ENCODE data around the gene AIFM2. TPM values are rescaled to one million over a fixed set of nuclear protein-coding genes. Genes with fewer than 3 reads are reported as not detected.
"Not testable (repeated sequence)": the region's sequence is repeated elsewhere in the genome, so short reads cannot be mapped to it uniquely, and the experiment has no call there.

Gene AIFM2
- total and polyA plus RNA-seq, 2 donors = 1.7 to 17.1 TPM

- WGBS = 73% methylated on average over 22 of the region's 22 CpGs
- H3K4me1 ChIP-seq (ENCODE audit: insufficient read depth) = no peaks in the 10 kb centered on the region
- no peak for DNase-seq (ENCODE audit: extremely low spot score)
- no peak overlapping the region for H3K4me3 ChIP-seq (ENCODE audit: low read depth, low read length)
- no peak overlapping the region for H3K27ac ChIP-seq (ENCODE audit: low read depth)
- H3K36me3 ChIP-seq (ENCODE audit: insufficient read depth) = peaks cover 2% of the 10 kb centered on the region
Measured at GRCh38 chr10:70106958-70107791, 25.4 kb downstream of the AIFM2 start.

DNA sequence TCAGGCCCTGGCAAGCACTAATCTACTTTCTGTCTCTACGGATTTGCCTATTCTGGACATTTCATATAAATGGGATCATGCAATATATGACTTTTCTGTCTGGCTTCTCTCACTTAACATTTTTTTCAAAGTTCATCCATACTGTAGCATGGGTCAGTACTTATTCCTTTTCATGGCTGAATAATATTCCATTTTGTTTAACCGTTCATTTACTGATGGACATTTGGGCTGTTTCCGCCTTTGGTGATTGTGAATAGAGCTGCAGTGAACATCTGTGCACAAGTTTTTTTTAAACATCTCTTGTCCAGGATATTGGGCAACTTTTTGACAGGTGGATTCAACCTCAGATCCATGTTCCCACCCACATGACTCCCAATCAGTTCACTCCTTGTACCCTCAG, 31.0 kb downstream of the AIFM2 start:
- Histone ChIP-seq H3K4me1 (ENCODE audit: insufficient read depth) (no peaks in the 10 kb centered on the region), H3K27ac (ENCODE audit: low read depth) (no peak overlapping the region), H3K36me3 (ENCODE audit: insufficient read depth) (peaks cover 2% of the 10 kb centered on the region), H3K4me3 (ENCODE audit: low read depth, low read length) (no peak overlapping the region)
- WGBS = 85% methylated on average over 3 of the region's 3 CpGs
- no peak for DNase-seq (ENCODE audit: extremely low spot score)

GRCh38 chr10:70101068-70101562, 31.5 kb downstream of the AIFM2 start:
- not testable (repeated sequence) for H3K27ac ChIP-seq (ENCODE audit: low read depth); H3K4me3 ChIP-seq (ENCODE audit: low read depth, low read length); H3K36me3 ChIP-seq (ENCODE audit: insufficient read depth); H3K4me1 ChIP-seq (ENCODE audit: insufficient read depth); DNase-seq (ENCODE audit: extremely low spot score)
- 79% methylated on average over 11 of the region's 11 CpGs for WGBS

- H3K4me3 ChIP-seq (ENCODE audit: low read depth, low read length) = no peak overlapping the region
- WGBS = 94% methylated on average over 3 of the region's 3 CpGs
- no peak for DNase-seq (ENCODE audit: extremely low spot score)
- peaks cover 2% of the 10 kb centered on the region for H3K36me3 ChIP-seq (ENCODE audit: insufficient read depth)
- no peak overlapping the region for H3K27ac ChIP-seq (ENCODE audit: low read depth)
- H3K4me1 ChIP-seq (ENCODE audit: insufficient read depth) = no peaks in the 10 kb centered on the region
Measured at GRCh38 chr10:70098271-70098670, 34.4 kb downstream of the AIFM2 start.

- no peaks in the 10 kb centered on the region for H3K36me3 ChIP-seq (ENCODE audit: insufficient read depth)
- DNase-seq (ENCODE audit: extremely low spot score) = no peak
- H3K4me1 ChIP-seq (ENCODE audit: insufficient read depth) = no peaks in the 10 kb centered on the region
- H3K4me3 ChIP-seq (ENCODE audit: low read depth, low read length) = no peak overlapping the region
- H3K27ac ChIP-seq (ENCODE audit: low read depth) = no peak overlapping the region
Measured at GRCh38 chr10:70097459-70097858, 35.2 kb downstream of the AIFM2 start.

GRCh38 chr10:70096705-70097420, 35.8 kb downstream of the AIFM2 start:
- DNase-seq (ENCODE audit: extremely low spot score) = no peak
- WGBS = 95% methylated on average over 5 of the region's 5 CpGs
- H3K4me3 ChIP-seq (ENCODE audit: low read depth, low read length) = no peak overlapping the region
- no peak overlapping the region for H3K27ac ChIP-seq (ENCODE audit: low read depth)
- no peaks in the 10 kb centered on the region for H3K36me3 ChIP-seq (ENCODE audit: insufficient read depth)
- no peaks in the 10 kb centered on the region for H3K4me1 ChIP-seq (ENCODE audit: insufficient read depth)

- no peak for DNase-seq (ENCODE audit: extremely low spot score)
- WGBS = 91% methylated on average over 6 of the region's 6 CpGs
- Histone ChIP-seq H3K27ac (ENCODE audit: low read depth) (no peak overlapping the region), H3K36me3 (ENCODE audit: insufficient read depth) (no peaks in the 10 kb centered on the region), H3K4me1 (ENCODE audit: insufficient read depth) (no peaks in the 10 kb centered on the region), H3K4me3 (ENCODE audit: low read depth, low read length) (no peak overlapping the region)
Measured at GRCh38 chr10:70096016-70096704, 36.5 kb downstream of the AIFM2 start.

GRCh38 chr10:70094250-70094649, 38.4 kb downstream of the AIFM2 start:
- Histone ChIP-seq H3K4me3 (ENCODE audit: low read depth, low read length) (no peak overlapping the region), H3K36me3 (ENCODE audit: insufficient read depth) (no peaks in the 10 kb centered on the region), H3K27ac (ENCODE audit: low read depth) (no peak overlapping the region), H3K4me1 (ENCODE audit: insufficient read depth) (no peaks in the 10 kb centered on the region)
- WGBS = 89% methylated on average over 2 of the region's 2 CpGs
- no peak for DNase-seq (ENCODE audit: extremely low spot score)

DNA sequence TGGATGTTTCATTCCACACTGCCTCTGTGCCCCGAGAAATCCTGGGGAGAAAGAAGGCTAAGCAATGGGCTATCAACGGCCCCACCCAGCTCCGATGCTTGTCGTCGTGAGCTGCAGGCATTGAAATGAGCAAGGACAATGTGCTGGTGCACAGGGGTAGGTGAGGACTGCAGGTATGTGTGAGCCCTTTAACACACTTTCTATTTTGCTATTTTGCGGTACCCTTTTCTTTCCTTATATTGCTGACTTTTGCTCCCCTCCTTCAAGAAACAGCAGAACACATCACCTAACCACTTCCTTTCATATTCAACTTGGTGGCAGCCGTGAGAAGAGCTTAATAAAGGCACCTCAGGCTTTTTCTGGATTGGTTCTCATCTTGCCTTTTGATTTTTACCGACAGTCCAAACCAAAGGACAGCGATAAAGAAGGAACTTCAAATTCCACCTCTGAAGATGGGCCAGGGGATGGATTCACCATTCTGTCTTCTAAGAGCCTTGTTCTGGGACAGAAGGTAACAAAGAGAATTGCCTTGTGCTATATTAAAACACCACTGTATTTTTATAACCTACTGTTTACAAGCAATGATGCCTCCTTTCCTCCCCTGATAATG, 39.2 kb downstream of the AIFM2 start:
- no peaks in the 10 kb centered on the region for H3K4me1 ChIP-seq (ENCODE audit: insufficient read depth)
- H3K27ac ChIP-seq (ENCODE audit: low read depth) = no peak overlapping the region
- no peaks in the 10 kb centered on the region for H3K36me3 ChIP-seq (ENCODE audit: insufficient read depth)
- no peak for DNase-seq (ENCODE audit: extremely low spot score)
- no peak overlapping the region for H3K4me3 ChIP-seq (ENCODE audit: low read depth, low read length)
- WGBS = 90% methylated on average over 9 of the region's 9 CpGs

DNA sequence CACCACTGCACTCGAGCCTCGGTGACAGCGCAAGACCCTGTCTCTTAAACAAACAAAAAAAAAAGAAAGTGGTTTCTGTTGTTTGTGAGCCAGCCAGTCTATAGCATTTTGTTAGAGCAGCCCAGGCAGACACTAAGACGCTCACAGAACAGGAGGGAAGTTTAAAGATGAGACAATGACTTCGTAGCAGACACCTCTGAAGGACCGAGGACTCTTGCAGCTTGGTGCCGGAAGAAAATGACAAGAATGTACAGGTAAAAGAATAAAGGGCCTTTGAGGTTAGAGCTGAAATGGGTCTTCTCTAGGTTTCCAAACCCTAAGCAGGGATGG, 40.3 kb downstream of the AIFM2 start:
- Histone ChIP-seq H3K27ac (ENCODE audit: low read depth) (no peak overlapping the region), H3K4me1 (ENCODE audit: insufficient read depth) (no peaks in the 10 kb centered on the region), H3K36me3 (ENCODE audit: insufficient read depth) (no peaks in the 10 kb centered on the region), H3K4me3 (ENCODE audit: low read depth, low read length) (no peak overlapping the region)
- WGBS = 91% methylated on average over 7 of the region's 7 CpGs
- no peak for DNase-seq (ENCODE audit: extremely low spot score)

DNA sequence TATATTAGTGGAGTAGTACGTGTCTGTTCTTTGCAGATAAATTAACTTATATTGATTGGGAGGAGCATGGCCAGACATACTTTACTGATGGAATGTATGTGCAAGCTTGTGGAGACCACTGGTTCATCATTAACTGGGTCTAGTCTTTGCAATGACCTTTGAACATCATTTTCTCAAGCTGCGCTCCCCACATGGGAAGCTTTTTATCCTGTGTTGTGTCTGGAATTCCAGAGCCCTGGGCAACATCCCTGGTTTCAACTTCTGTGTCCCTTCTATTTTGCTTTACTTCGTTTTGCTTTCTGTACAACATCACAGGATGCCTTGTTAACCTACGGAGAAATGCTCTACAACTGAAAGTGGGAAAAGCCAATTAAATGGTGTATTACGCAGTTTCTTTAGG, 41.7 kb downstream of the AIFM2 start:
- no peak overlapping the region for H3K27ac ChIP-seq (ENCODE audit: low read depth)
- WGBS = 97% methylated on average over 5 of the region's 5 CpGs
- DNase-seq (ENCODE audit: extremely low spot score) = no peak
- no peaks in the 10 kb centered on the region for H3K4me1 ChIP-seq (ENCODE audit: insufficient read depth)
- no peak overlapping the region for H3K4me3 ChIP-seq (ENCODE audit: low read depth, low read length)
- no peaks in the 10 kb centered on the region for H3K36me3 ChIP-seq (ENCODE audit: insufficient read depth)

DNA sequence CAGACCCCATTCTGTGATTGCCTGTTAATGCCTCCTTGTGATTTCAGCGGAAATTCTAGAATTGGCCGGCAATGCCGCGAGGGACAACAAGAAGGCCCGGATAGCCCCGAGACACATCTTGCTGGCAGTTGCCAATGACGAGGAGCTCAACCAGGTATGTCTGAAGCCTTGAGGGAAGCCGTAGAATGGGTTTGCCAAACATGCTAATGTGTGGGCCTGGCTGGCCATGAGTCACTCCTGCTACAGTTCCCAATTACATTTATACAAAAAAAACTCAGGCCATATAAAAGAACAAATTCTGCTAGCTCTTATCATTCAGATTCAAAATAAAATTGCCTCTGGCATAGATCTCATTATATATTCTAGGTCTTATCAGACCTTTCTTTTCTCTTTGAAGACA, 42.6 kb downstream of the AIFM2 start:
- 97% methylated on average over 8 of the region's 8 CpGs for WGBS

GRCh38 chr10:70088308-70088698, 44.3 kb downstream of the AIFM2 start:
- DNase-seq (ENCODE audit: extremely low spot score) = no peak
- Histone ChIP-seq H3K4me1 (ENCODE audit: insufficient read depth) (no peaks in the 10 kb centered on the region), H3K4me3 (ENCODE audit: low read depth, low read length) (no peak overlapping the region), H3K27ac (ENCODE audit: low read depth) (no peak overlapping the region), H3K36me3 (ENCODE audit: insufficient read depth) (no peaks in the 10 kb centered on the region)
- 91% methylated on average over 3 of the region's 3 CpGs for WGBS

More for the DNA sequence above, 42.6 kb downstream of the AIFM2 start:
- Histone ChIP-seq H3K4me3 (ENCODE audit: low read depth, low read length) (no peak overlapping the region), H3K4me1 (ENCODE audit: insufficient read depth) (no peaks in the 10 kb centered on the region), H3K27ac (ENCODE audit: low read depth) (no peak overlapping the region), H3K36me3 (ENCODE audit: insufficient read depth) (no peaks in the 10 kb centered on the region)
- no peak for DNase-seq (ENCODE audit: extremely low spot score)

All from urinary bladder (tissue), 4 donors.